GM20000 (cell line): ENCODE measurements around the gene CYTH1.

Experiments
- DNase-seq: peaks from one replicate; pipeline ENCODE4 v3.0.0; 2012; ENCODE audit warnings: low spot score
- TF ChIP-seq, protein P1 (sequence below): IDR thresholded peaks from 2 replicates; pipeline ENCODE4 v1.5.1; 2012; ENCODE audit warnings: mild to moderate bottlenecking, control low read depth; ENCODE audit errors: extremely low read depth, missing control alignments

CYTH1 gene

GRCh38 chr17:78794399-78794798, 12.3 kb upstream of the CYTH1 start:
- no peak for DNase-seq
- TF ChIP-seq, protein P1, sequence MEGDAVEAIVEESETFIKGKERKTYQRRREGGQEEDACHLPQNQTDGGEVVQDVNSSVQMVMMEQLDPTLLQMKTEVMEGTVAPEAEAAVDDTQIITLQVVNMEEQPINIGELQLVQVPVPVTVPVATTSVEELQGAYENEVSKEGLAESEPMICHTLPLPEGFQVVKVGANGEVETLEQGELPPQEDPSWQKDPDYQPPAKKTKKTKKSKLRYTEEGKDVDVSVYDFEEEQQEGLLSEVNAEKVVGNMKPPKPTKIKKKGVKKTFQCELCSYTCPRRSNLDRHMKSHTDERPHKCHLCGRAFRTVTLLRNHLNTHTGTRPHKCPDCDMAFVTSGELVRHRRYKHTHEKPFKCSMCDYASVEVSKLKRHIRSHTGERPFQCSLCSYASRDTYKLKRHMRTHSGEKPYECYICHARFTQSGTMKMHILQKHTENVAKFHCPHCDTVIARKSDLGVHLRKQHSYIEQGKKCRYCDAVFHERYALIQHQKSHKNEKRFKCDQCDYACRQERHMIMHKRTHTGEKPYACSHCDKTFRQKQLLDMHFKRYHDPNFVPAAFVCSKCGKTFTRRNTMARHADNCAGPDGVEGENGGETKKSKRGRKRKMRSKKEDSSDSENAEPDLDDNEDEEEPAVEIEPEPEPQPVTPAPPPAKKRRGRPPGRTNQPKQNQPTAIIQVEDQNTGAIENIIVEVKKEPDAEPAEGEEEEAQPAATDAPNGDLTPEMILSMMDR = no peak

GRCh38 chr17:78793968-78794367, 11.9 kb upstream of the CYTH1 start:
- no peak for DNase-seq
- TF ChIP-seq, protein P1 = no peak

- TF ChIP-seq, protein P1 = no peak
These were observed 11.3 kb upstream of the CYTH1 start for GRCh38 chr17:78793415-78793814.

GRCh38 chr17:78791840-78792709, 10.0 kb upstream of the CYTH1 start:
- no peak for DNase-seq
- TF ChIP-seq, protein P1 = no peak

More at GRCh38 chr17:78793415-78793814, 11.3 kb upstream of the CYTH1 start:
- no peak for DNase-seq

- TF ChIP-seq, protein P1 = no peak
These were observed 8.5 kb upstream of the CYTH1 start for GRCh38 chr17:78790552-78790951.

GRCh38 chr17:78789663-78790181, 7.6 kb upstream of the CYTH1 start:
- TF ChIP-seq, protein P1 = no peak
- DNase-seq = no peak

More at GRCh38 chr17:78790552-78790951, 8.5 kb upstream of the CYTH1 start:
- no peak for DNase-seq

DNA sequence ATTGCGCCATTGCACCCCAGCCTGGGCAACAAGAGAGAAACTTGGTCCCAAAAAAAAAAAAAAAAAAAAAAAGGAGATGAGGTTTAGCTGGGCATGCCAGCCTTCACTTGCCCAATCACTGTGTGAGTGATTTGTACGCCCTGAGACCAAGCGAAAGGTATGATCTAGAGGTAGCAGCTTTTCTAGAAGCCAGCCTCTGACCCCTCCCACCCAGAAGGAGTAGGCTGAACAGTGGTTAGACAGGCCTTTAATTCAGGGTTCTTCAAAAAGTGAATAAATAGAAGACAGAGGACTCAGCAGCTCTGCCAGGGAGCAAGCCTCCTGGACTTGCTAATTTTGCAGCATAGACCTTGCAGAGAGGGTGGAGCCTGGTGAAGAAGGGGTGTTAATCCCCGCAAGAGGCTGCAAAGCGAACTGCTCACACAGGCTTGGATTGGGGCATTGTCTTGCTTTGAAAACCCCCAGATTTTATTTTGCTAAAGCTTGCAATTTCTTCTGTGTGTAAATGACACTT, 7.1 kb upstream of the CYTH1 start:
- no peak for DNase-seq
- TF ChIP-seq, protein P1 = no peak
